Neural cell (in vitro differentiated cells): ENCODE data around the gene CATSPER1. TPM values are rescaled to one million over a fixed set of nuclear protein-coding genes. Genes with fewer than 3 reads are reported as not detected.

Experiments
- H2AFZ ChIP-seq: fragments of 200-600, 300-800 bp; sonication (generic), shearing (Covaris generic); 2 replicates; pipeline ENCODE4 v1.6.0; 2014; ENCODE audit warnings: low read depth, mild to moderate bottlenecking, antibody characterized with exemption, low read length, moderate library complexity
- H3F3A ChIP-seq: fragments of 200-600 bp; shearing (Covaris generic); 2 replicates; pipeline ENCODE4 v1.6.1; 2016; ENCODE audit warnings: mild to moderate bottlenecking, moderate library complexity, mixed read lengths, antibody characterized with exemption, low read length; ENCODE audit not compliant: insufficient read depth, poor library complexity, severe bottlenecking
- H3K27ac ChIP-seq: fragments of 200-600, 300-800 bp; sonication (generic), shearing (Covaris generic); 2 replicates; pipeline ENCODE4 v1.5.1; 2014; ENCODE audit warnings: mild to moderate bottlenecking, low read length, moderate library complexity
- H3K27me3 ChIP-seq: fragments of 300-800, 200-600 bp; sonication (generic), shearing (Covaris generic); 2 replicates; pipeline ENCODE4 v1.6.0; 2014; ENCODE audit warnings: mild to moderate bottlenecking, low read depth, low read length, moderate library complexity; ENCODE audit not compliant: insufficient read depth
- H3K36me3 ChIP-seq: fragments of 300-800, 200-600 bp; sonication (generic), shearing (Covaris generic); 2 replicates; pipeline ENCODE4 v1.5.1; 2014; ENCODE audit warnings: mild to moderate bottlenecking, antibody characterized with exemption, low read length, moderate library complexity; ENCODE audit not compliant: insufficient read depth
- H3K4me2 ChIP-seq: fragments of 300-800, 200-600 bp; sonication (generic), shearing (Covaris generic); 2 replicates; pipeline ENCODE4 v1.6.0; 2014; ENCODE audit warnings: mild to moderate bottlenecking, low read length
- H3K4me3 ChIP-seq: fragments of 300-800, 200-600 bp; sonication (generic), shearing (Covaris generic); 2 replicates; pipeline ENCODE4 v1.5.1; 2014; ENCODE audit warnings: mild to moderate bottlenecking, low read length, moderate library complexity
- H3K79me2 ChIP-seq: fragments of 200-600 bp; shearing (Covaris generic); replicated peaks from 2 replicates; pipeline ENCODE4 v1.6.0; 2014; ENCODE audit warnings: mild to moderate bottlenecking, low read length, moderate library complexity; ENCODE audit not compliant: insufficient read depth
- H3K9ac ChIP-seq: fragments of 300-800, 200-600 bp; sonication (generic), shearing (Covaris generic); 2 replicates; pipeline ENCODE4 v1.6.1; 2016; ENCODE audit warnings: mild to moderate bottlenecking, low read length, mixed read lengths
- H3K9me2 ChIP-seq: fragments of 200-600 bp; shearing (Covaris generic); 2 replicates; pipeline ENCODE4 v1.6.1; 2016; ENCODE audit warnings: mild to moderate bottlenecking, low read length, mixed read lengths; ENCODE audit not compliant: insufficient read depth
- H3K9me3 ChIP-seq: fragments of 200-600, 300-800 bp; sonication (generic), shearing (Covaris generic); 2 replicates; pipeline ENCODE4 v1.6.1; 2016; ENCODE audit warnings: mild to moderate bottlenecking, mixed run types, low read length, moderate library complexity, mixed read lengths
- H4K20me1 ChIP-seq: fragments of 200-600 bp; shearing (Covaris generic); 2 replicates; pipeline ENCODE4 v1.6.1; 2016; ENCODE audit warnings: mild to moderate bottlenecking, mixed run types; ENCODE audit not compliant: insufficient read depth
- EP300 ChIP-seq: fragments of 450-650 bp; conservative IDR thresholded peaks from 2 replicates; pipeline ENCODE4 v1.6.1; 2014; ENCODE audit warnings: antibody characterized with exemption, mild to moderate bottlenecking, moderate library complexity; ENCODE audit not compliant: poor library complexity, severe bottlenecking
- EZH2 ChIP-seq: fragments of 200-600, 300-800 bp; shearing (Covaris generic), sonication (generic); IDR thresholded peaks from 2 replicates; pipeline ENCODE4 v1.6.1; 2014; ENCODE audit warnings: antibody characterized with exemption, low read length, borderline replicate concordance, mild to moderate bottlenecking; ENCODE audit not compliant: insufficient read depth, poor library complexity, severe bottlenecking
- MXI1 ChIP-seq: fragments of 450-650 bp; conservative IDR thresholded peaks from 2 replicates; pipeline ENCODE4 v1.6.1; 2014; ENCODE audit warnings: antibody characterized with exemption, mild to moderate bottlenecking; ENCODE audit not compliant: poor library complexity, severe bottlenecking
- POLR2AphosphoS5 ChIP-seq: IDR thresholded peaks from 2 replicates; pipeline ENCODE4 v1.6.1; 2012
- RAD21 ChIP-seq: fragments of 450-650 bp; conservative IDR thresholded peaks from 2 replicates; pipeline ENCODE4 v1.6.1; 2014; ENCODE audit warnings: antibody characterized with exemption, mild to moderate bottlenecking, moderate library complexity
- SMC3 ChIP-seq: fragments of 450-650 bp; conservative IDR thresholded peaks from 2 replicates; pipeline ENCODE4 v1.6.1; 2014; ENCODE audit warnings: antibody characterized with exemption, mild to moderate bottlenecking, moderate library complexity; ENCODE audit not compliant: poor library complexity
- TAF1 ChIP-seq: IDR thresholded peaks from 2 replicates; pipeline ENCODE4 v1.6.1; 2012; ENCODE audit warnings: low read depth
- polyA plus RNA-seq: library from polyadenylated mRNA; depleted of rRNA; stranded (reverse); fragments of >200 nt; gene quantifications from 2 replicates; pipeline ENCODE4 v1.2.3, GENCODE V29; 2014
- TF ChIP-seq, protein P1 (sequence below): fragments of 450-650 bp; IDR thresholded peaks from 2 replicates; pipeline ENCODE4 v1.5.1; 2014; ENCODE audit warnings: antibody characterized with exemption, mild to moderate bottlenecking, moderate library complexity; ENCODE audit not compliant: poor library complexity, severe bottlenecking
- TF ChIP-seq, protein P2 (sequence below): IDR thresholded peaks from 2 replicates; pipeline ENCODE4 v1.6.1; 2012; ENCODE audit warnings: borderline replicate concordance

The CATSPER1 gene
- polyA plus RNA-seq, 1 donor from 2014 or later, result not detected

DNA sequence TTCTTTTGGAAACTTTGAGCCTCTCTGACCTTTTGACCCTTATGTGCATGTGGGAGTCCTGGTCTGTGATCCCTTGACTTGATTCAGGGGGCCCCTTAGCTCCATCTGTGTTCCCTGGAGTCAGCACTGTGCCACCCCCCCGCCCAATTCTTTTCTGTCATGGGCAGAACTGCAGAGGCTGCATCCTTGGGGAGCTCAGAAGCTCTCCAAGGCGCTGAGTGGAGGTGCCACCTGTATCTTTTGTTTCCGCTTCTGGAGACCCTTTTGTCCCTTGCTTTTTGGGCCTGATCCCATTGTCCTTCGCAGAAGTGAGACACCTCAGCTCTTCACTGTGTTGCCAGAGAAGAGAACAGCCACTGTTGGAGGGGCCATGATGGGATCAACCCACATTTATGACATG, 41.4 kb upstream of the CATSPER1 start:
- H4K20me1 ChIP-seq, result no peaks in the 10 kb centered on the region

DNA sequence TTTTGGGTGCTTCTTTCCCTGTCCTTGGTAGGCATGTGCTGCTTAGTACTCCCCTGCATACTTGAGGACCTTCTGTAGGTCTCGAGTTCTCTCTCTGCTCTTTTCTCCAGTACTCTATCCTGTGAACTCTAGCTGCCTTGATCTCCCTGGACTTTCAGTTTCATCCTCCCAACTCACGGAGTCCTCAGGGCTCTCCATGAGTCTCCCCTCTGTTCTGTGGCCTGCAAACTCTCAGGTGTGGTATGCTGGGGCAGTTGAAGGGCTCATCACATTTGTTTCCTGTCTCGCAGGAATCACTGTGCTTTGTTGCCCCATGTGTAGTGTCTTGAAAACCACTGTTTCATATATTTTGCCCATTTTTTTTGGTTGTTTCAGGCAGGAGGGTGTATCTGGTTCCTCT, 40.5 kb upstream of the CATSPER1 start:
- H3K4me2 ChIP-seq, result no peak overlapping the region
- H2AFZ ChIP-seq, result no peak overlapping the region
- H3K4me3 ChIP-seq, result no peak overlapping the region
- no peaks in the 10 kb centered on the region for H3K27me3 ChIP-seq
- peaks cover 4% of the 10 kb centered on the region for H3F3A ChIP-seq
- no peak overlapping the region for H3K9ac ChIP-seq
- H3K9me3 ChIP-seq, result no peaks in the 10 kb centered on the region
- H3K27ac ChIP-seq, result no peak overlapping the region
- no peaks in the 10 kb centered on the region for H3K9me2 ChIP-seq
- TF ChIP-seq, protein P1, sequence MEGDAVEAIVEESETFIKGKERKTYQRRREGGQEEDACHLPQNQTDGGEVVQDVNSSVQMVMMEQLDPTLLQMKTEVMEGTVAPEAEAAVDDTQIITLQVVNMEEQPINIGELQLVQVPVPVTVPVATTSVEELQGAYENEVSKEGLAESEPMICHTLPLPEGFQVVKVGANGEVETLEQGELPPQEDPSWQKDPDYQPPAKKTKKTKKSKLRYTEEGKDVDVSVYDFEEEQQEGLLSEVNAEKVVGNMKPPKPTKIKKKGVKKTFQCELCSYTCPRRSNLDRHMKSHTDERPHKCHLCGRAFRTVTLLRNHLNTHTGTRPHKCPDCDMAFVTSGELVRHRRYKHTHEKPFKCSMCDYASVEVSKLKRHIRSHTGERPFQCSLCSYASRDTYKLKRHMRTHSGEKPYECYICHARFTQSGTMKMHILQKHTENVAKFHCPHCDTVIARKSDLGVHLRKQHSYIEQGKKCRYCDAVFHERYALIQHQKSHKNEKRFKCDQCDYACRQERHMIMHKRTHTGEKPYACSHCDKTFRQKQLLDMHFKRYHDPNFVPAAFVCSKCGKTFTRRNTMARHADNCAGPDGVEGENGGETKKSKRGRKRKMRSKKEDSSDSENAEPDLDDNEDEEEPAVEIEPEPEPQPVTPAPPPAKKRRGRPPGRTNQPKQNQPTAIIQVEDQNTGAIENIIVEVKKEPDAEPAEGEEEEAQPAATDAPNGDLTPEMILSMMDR, result no peak
- TF ChIP-seq, protein P2, sequence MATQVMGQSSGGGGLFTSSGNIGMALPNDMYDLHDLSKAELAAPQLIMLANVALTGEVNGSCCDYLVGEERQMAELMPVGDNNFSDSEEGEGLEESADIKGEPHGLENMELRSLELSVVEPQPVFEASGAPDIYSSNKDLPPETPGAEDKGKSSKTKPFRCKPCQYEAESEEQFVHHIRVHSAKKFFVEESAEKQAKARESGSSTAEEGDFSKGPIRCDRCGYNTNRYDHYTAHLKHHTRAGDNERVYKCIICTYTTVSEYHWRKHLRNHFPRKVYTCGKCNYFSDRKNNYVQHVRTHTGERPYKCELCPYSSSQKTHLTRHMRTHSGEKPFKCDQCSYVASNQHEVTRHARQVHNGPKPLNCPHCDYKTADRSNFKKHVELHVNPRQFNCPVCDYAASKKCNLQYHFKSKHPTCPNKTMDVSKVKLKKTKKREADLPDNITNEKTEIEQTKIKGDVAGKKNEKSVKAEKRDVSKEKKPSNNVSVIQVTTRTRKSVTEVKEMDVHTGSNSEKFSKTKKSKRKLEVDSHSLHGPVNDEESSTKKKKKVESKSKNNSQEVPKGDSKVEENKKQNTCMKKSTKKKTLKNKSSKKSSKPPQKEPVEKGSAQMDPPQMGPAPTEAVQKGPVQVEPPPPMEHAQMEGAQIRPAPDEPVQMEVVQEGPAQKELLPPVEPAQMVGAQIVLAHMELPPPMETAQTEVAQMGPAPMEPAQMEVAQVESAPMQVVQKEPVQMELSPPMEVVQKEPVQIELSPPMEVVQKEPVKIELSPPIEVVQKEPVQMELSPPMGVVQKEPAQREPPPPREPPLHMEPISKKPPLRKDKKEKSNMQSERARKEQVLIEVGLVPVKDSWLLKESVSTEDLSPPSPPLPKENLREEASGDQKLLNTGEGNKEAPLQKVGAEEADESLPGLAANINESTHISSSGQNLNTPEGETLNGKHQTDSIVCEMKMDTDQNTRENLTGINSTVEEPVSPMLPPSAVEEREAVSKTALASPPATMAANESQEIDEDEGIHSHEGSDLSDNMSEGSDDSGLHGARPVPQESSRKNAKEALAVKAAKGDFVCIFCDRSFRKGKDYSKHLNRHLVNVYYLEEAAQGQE, result no peak
- TF ChIP-seq MXI1 (no peak), EP300 (no peak), TAF1 (no peak), SMC3 (no peak), EZH2 (no peak), POLR2AphosphoS5 (no peak), RAD21 (no peak)
- H4K20me1 ChIP-seq, result no peaks in the 10 kb centered on the region
- peaks cover 11% of the 10 kb centered on the region for H3K79me2 ChIP-seq
- peaks cover 14% of the 10 kb centered on the region for H3K36me3 ChIP-seq

More for the DNA sequence above, 41.4 kb upstream of the CATSPER1 start:
- H2AFZ ChIP-seq, result no peak overlapping the region
- H3K9ac ChIP-seq, result no peak overlapping the region
- no peaks in the 10 kb centered on the region for H3K27me3 ChIP-seq
- H3K4me3 ChIP-seq, result no peak overlapping the region
- no peaks in the 10 kb centered on the region for H3K9me2 ChIP-seq
- peaks cover 14% of the 10 kb centered on the region for H3K36me3 ChIP-seq
- H3F3A ChIP-seq, result peaks cover 4% of the 10 kb centered on the region
- no peak overlapping the region for H3K27ac ChIP-seq
- peaks cover 18% of the 10 kb centered on the region for H3K79me2 ChIP-seq
- H3K9me3 ChIP-seq, result no peaks in the 10 kb centered on the region
- TF ChIP-seq TAF1, result no peak
- TF ChIP-seq EZH2, result no peak
- TF ChIP-seq, protein P2, result no peak
- no peak for TF ChIP-seq POLR2AphosphoS5
- no peak for TF ChIP-seq SMC3
- no peak for TF ChIP-seq MXI1
- TF ChIP-seq, protein P1, result no peak
- no peak for TF ChIP-seq EP300
- no peak for TF ChIP-seq RAD21
- no peak overlapping the region for H3K4me2 ChIP-seq
